ENCODE measurements around the gene RRAS2. TPM values are rescaled to one million over a fixed set of nuclear protein-coding genes. Genes with fewer than 3 reads are reported as not detected.
A peak's percentile ranks its signal among the peaks of the same experiment; 100 is the strongest.
"Not testable (repeated sequence)": the region's sequence is repeated elsewhere in the genome, so short reads cannot be mapped to it uniquely, and the experiment has no call there.

RRAS2 gene
- 10 to 100 TPM in 1 of 2 donors, 1 to 10 TPM in 1; 9.6 to 10.9 TPM for polyA plus RNA-seq

- no peaks in the 10 kb centered on the region for H3K9me3 ChIP-seq (ENCODE audit: control insufficient read depth in 2 of 2, insufficient read depth in 1 of 2, low read depth in 1 of 2, low read length in 1 of 2)
- H3K27me3 ChIP-seq (ENCODE audit: control insufficient read depth in 1 of 2, insufficient read depth in 2 of 2, low read length in 2 of 2): no peaks in the 10 kb centered on the region
- H3K4me3 ChIP-seq (ENCODE audit: low read depth in 1 of 2, low read length in 2 of 2): peak within 1 kb of the TSS; percentile 87 to 97
- no peaks in the 10 kb centered on the region for H3K36me3 ChIP-seq (ENCODE audit: control insufficient read depth in 2 of 2, insufficient read depth in 2 of 2, low read length in 1 of 2)
- H3K27ac ChIP-seq (ENCODE audit: low read depth in 2 of 2, low read length in 1 of 2): peak within 1 kb of the TSS; percentile 64 to 73
- H3K4me1 ChIP-seq (ENCODE audit: control insufficient read depth in 2 of 2, insufficient read depth in 2 of 2, low read length in 1 of 2): no peaks in the 10 kb centered on the region
- 1% methylated on average over 69 to 78 of the region's 78 CpGs for WGBS, 2 donors
Observed at GRCh38 chr11:14358729-14359439, at the start of gene RRAS2. Gene RRAS2 (minus strand): TSS chr11:14359183. CDS start chr11:14358870, 313 bp downstream.

GRCh38 chr11:14408612-14409011 is 49.6 kb upstream of the RRAS2 start:
- Histone ChIP-seq H3K4me1 (ENCODE audit: control insufficient read depth in 2 of 2, insufficient read depth in 2 of 2, low read length in 1 of 2) (peaks cover 0 to 4% of the 10 kb centered on the region in 2 donors), H3K27me3 (ENCODE audit: control insufficient read depth in 1 of 2, insufficient read depth in 2 of 2, low read length in 2 of 2) (no peaks in the 10 kb centered on the region), H3K36me3 (ENCODE audit: control insufficient read depth in 2 of 2, insufficient read depth in 2 of 2, low read length in 1 of 2) (no peaks in the 10 kb centered on the region), H3K4me3 (ENCODE audit: low read depth in 1 of 2, low read length in 2 of 2) (no peak overlapping the region), H3K9me3 (ENCODE audit: control insufficient read depth in 2 of 2, insufficient read depth in 1 of 2, low read depth in 1 of 2, low read length in 1 of 2) (no peaks in the 10 kb centered on the region), H3K27ac (ENCODE audit: low read depth in 2 of 2, low read length in 1 of 2) (no peak overlapping the region)
- 89 to 92% methylated on average over 2 of the region's 2 CpGs for WGBS, 2 donors

GRCh38 chr11:14406116-14406515 is 47.1 kb upstream of the RRAS2 start:
- not testable (repeated sequence) for H3K27me3 ChIP-seq (ENCODE audit: control insufficient read depth in 1 of 2, insufficient read depth in 2 of 2, low read length in 2 of 2); H3K4me1 ChIP-seq (ENCODE audit: control insufficient read depth in 2 of 2, insufficient read depth in 2 of 2, low read length in 1 of 2); H3K4me3 ChIP-seq (ENCODE audit: low read depth in 1 of 2, low read length in 2 of 2); H3K36me3 ChIP-seq (ENCODE audit: control insufficient read depth in 2 of 2, insufficient read depth in 2 of 2, low read length in 1 of 2); H3K9me3 ChIP-seq (ENCODE audit: control insufficient read depth in 2 of 2, insufficient read depth in 1 of 2, low read depth in 1 of 2, low read length in 1 of 2); H3K27ac ChIP-seq (ENCODE audit: low read depth in 2 of 2, low read length in 1 of 2)
- WGBS, 2 donors: 92 to 93% methylated on average over 2 of the region's 2 CpGs

GRCh38 chr11:14403528-14403927 is 44.5 kb upstream of the RRAS2 start:
- WGBS, 2 donors: 94 to 96% methylated on average over 6 of the region's 6 CpGs
- not testable (repeated sequence) for H3K27ac ChIP-seq (ENCODE audit: low read depth in 2 of 2, low read length in 1 of 2); H3K27me3 ChIP-seq (ENCODE audit: control insufficient read depth in 1 of 2, insufficient read depth in 2 of 2, low read length in 2 of 2); H3K9me3 ChIP-seq (ENCODE audit: control insufficient read depth in 2 of 2, insufficient read depth in 1 of 2, low read depth in 1 of 2, low read length in 1 of 2); H3K4me1 ChIP-seq (ENCODE audit: control insufficient read depth in 2 of 2, insufficient read depth in 2 of 2, low read length in 1 of 2); H3K36me3 ChIP-seq (ENCODE audit: control insufficient read depth in 2 of 2, insufficient read depth in 2 of 2, low read length in 1 of 2); H3K4me3 ChIP-seq (ENCODE audit: low read depth in 1 of 2, low read length in 2 of 2)

GRCh38 chr11:14399087-14399486 is 40.1 kb upstream of the RRAS2 start:
- Histone ChIP-seq H3K27me3 (ENCODE audit: control insufficient read depth in 1 of 2, insufficient read depth in 2 of 2, low read length in 2 of 2) (no peaks in the 10 kb centered on the region), H3K4me1 (ENCODE audit: control insufficient read depth in 2 of 2, insufficient read depth in 2 of 2, low read length in 1 of 2) (no peaks in the 10 kb centered on the region), H3K9me3 (ENCODE audit: control insufficient read depth in 2 of 2, insufficient read depth in 1 of 2, low read depth in 1 of 2, low read length in 1 of 2) (no peaks in the 10 kb centered on the region), H3K27ac (ENCODE audit: low read depth in 2 of 2, low read length in 1 of 2) (no peak overlapping the region), H3K4me3 (ENCODE audit: low read depth in 1 of 2, low read length in 2 of 2) (no peak overlapping the region), H3K36me3 (ENCODE audit: control insufficient read depth in 2 of 2, insufficient read depth in 2 of 2, low read length in 1 of 2) (no peaks in the 10 kb centered on the region)
- 72% methylated on average over 1 of the region's 1 CpG for WGBS, 2 donors

- no peaks in the 10 kb centered on the region for H3K27me3 ChIP-seq (ENCODE audit: control insufficient read depth in 1 of 2, insufficient read depth in 2 of 2, low read length in 2 of 2)
- H3K36me3 ChIP-seq (ENCODE audit: control insufficient read depth in 2 of 2, insufficient read depth in 2 of 2, low read length in 1 of 2): no peaks in the 10 kb centered on the region
- H3K4me3 ChIP-seq (ENCODE audit: low read depth in 1 of 2, low read length in 2 of 2): no peak overlapping the region
- H3K27ac ChIP-seq (ENCODE audit: low read depth in 2 of 2, low read length in 1 of 2): no peak overlapping the region
- H3K9me3 ChIP-seq (ENCODE audit: control insufficient read depth in 2 of 2, insufficient read depth in 1 of 2, low read depth in 1 of 2, low read length in 1 of 2): no peaks in the 10 kb centered on the region
- H3K4me1 ChIP-seq (ENCODE audit: control insufficient read depth in 2 of 2, insufficient read depth in 2 of 2, low read length in 1 of 2): no peaks in the 10 kb centered on the region
Observed at GRCh38 chr11:14396273-14396672, 37.3 kb upstream of the RRAS2 start.

GRCh38 chr11:14393889-14394288 is 34.9 kb upstream of the RRAS2 start:
- no peaks in the 10 kb centered on the region for H3K4me1 ChIP-seq (ENCODE audit: control insufficient read depth in 2 of 2, insufficient read depth in 2 of 2, low read length in 1 of 2)
- no peaks in the 10 kb centered on the region for H3K36me3 ChIP-seq (ENCODE audit: control insufficient read depth in 2 of 2, insufficient read depth in 2 of 2, low read length in 1 of 2)
- H3K9me3 ChIP-seq (ENCODE audit: control insufficient read depth in 2 of 2, insufficient read depth in 1 of 2, low read depth in 1 of 2, low read length in 1 of 2): no peaks in the 10 kb centered on the region
- H3K4me3 ChIP-seq (ENCODE audit: low read depth in 1 of 2, low read length in 2 of 2): no peak overlapping the region
- no peak overlapping the region for H3K27ac ChIP-seq (ENCODE audit: low read depth in 2 of 2, low read length in 1 of 2)
- 88 to 89% methylated on average over 6 of the region's 6 CpGs for WGBS, 2 donors
- H3K27me3 ChIP-seq (ENCODE audit: control insufficient read depth in 1 of 2, insufficient read depth in 2 of 2, low read length in 2 of 2): no peaks in the 10 kb centered on the region

GRCh38 chr11:14393129-14393528 is 34.1 kb upstream of the RRAS2 start:
- H3K27me3 ChIP-seq (ENCODE audit: control insufficient read depth in 1 of 2, insufficient read depth in 2 of 2, low read length in 2 of 2): no peaks in the 10 kb centered on the region
- H3K4me1 ChIP-seq (ENCODE audit: control insufficient read depth in 2 of 2, insufficient read depth in 2 of 2, low read length in 1 of 2): no peaks in the 10 kb centered on the region
- 94 to 96% methylated on average over 5 of the region's 5 CpGs for WGBS, 2 donors
- no peak overlapping the region for H3K4me3 ChIP-seq (ENCODE audit: low read depth in 1 of 2, low read length in 2 of 2)
- H3K27ac ChIP-seq (ENCODE audit: low read depth in 2 of 2, low read length in 1 of 2): no peak overlapping the region
- no peaks in the 10 kb centered on the region for H3K9me3 ChIP-seq (ENCODE audit: control insufficient read depth in 2 of 2, insufficient read depth in 1 of 2, low read depth in 1 of 2, low read length in 1 of 2)
- no peaks in the 10 kb centered on the region for H3K36me3 ChIP-seq (ENCODE audit: control insufficient read depth in 2 of 2, insufficient read depth in 2 of 2, low read length in 1 of 2)

GRCh38 chr11:14390669-14391068 is 31.7 kb upstream of the RRAS2 start:
- 96 to 100% methylated on average over 1 of the region's 1 CpG for WGBS, 2 donors
- Histone ChIP-seq H3K27ac (ENCODE audit: low read depth in 2 of 2, low read length in 1 of 2) (no peak overlapping the region), H3K4me3 (ENCODE audit: low read depth in 1 of 2, low read length in 2 of 2) (no peak overlapping the region), H3K36me3 (ENCODE audit: control insufficient read depth in 2 of 2, insufficient read depth in 2 of 2, low read length in 1 of 2) (no peaks in the 10 kb centered on the region), H3K27me3 (ENCODE audit: control insufficient read depth in 1 of 2, insufficient read depth in 2 of 2, low read length in 2 of 2) (no peaks in the 10 kb centered on the region), H3K4me1 (ENCODE audit: control insufficient read depth in 2 of 2, insufficient read depth in 2 of 2, low read length in 1 of 2) (no peaks in the 10 kb centered on the region), H3K9me3 (ENCODE audit: control insufficient read depth in 2 of 2, insufficient read depth in 1 of 2, low read depth in 1 of 2, low read length in 1 of 2) (no peaks in the 10 kb centered on the region)

- Histone ChIP-seq H3K27ac (ENCODE audit: low read depth in 2 of 2, low read length in 1 of 2) (no peak overlapping the region), H3K4me3 (ENCODE audit: low read depth in 1 of 2, low read length in 2 of 2) (no peak overlapping the region)
- WGBS, 2 donors: 66 to 74% methylated on average over 4 of the region's 4 CpGs
Observed at GRCh38 chr11:14388352-14388751, 29.4 kb upstream of the RRAS2 start.

More at GRCh38 chr11:14388352-14388751, 29.4 kb upstream of the RRAS2 start:
- H3K27me3 ChIP-seq (ENCODE audit: control insufficient read depth in 1 of 2, insufficient read depth in 2 of 2, low read length in 2 of 2): no peaks in the 10 kb centered on the region
- H3K36me3 ChIP-seq (ENCODE audit: control insufficient read depth in 2 of 2, insufficient read depth in 2 of 2, low read length in 1 of 2): no peaks in the 10 kb centered on the region
- no peaks in the 10 kb centered on the region for H3K4me1 ChIP-seq (ENCODE audit: control insufficient read depth in 2 of 2, insufficient read depth in 2 of 2, low read length in 1 of 2)
- no peaks in the 10 kb centered on the region for H3K9me3 ChIP-seq (ENCODE audit: control insufficient read depth in 2 of 2, insufficient read depth in 1 of 2, low read depth in 1 of 2, low read length in 1 of 2)

Data from esophagus (tissue), 2 donors.